Transverse colon (tissue), 3 donors: ENCODE measurements around the gene BCAS4.

ENCODE experiments used
- CTCF ChIP-seq, 5 experiments: fragments of 200-600 bp in 3 of 5; fragments of 450-650 bp in 2 of 5; sonication (generic) in 3 of 5; IDR thresholded peaks; 1 replicate in 2 of 5; 2 replicates in 3 of 5; pipeline ENCODE4 v1.5.1; 2016 to 2017; ENCODE audit warnings: antibody characterized with exemption in 5 of 5, inconsistent platforms in 3 of 5, mild to moderate bottlenecking in 2 of 5, moderate library complexity in 1 of 5
- POLR2A ChIP-seq: fragments of 450-650 bp; IDR thresholded peaks from one replicate; pipeline ENCODE4 v1.6.1; 2016; ENCODE audit warnings: antibody characterized with exemption, mild to moderate bottlenecking, moderate library complexity

- TF ChIP-seq CTCF (IDR thresholded peaks at IDR 0.05) (no peak), POLR2A (no peak)
Measured at GRCh38 chr20:50838707-50839385, 44.0 kb downstream of the BCAS4 start.
